ENCODE results near the gene ACBD4. TPM values are rescaled to one million over a fixed set of nuclear protein-coding genes. Genes with fewer than 3 reads are reported as not detected.

ACBD4 gene
- total RNA-seq, 2 donors from 2014 or later: 17.9 to 20.1 TPM

GRCh38 chr17:45149669-45150664 lies 14.5 kb downstream of the ACBD4 start:
- Mint-ChIP-seq H3K36me3 (ENCODE audit: insufficient read depth in 2 of 2) (peaks cover 13 to 26% of the 10 kb centered on the region in 2 donors), H3K27ac (peak overlapping the region; percentile 100), H3K9me3 (no peaks in the 10 kb centered on the region), H3K4me3 (peak overlapping the region; percentile 98 to 99), H3K4me1 (ENCODE audit: low read depth) (peaks cover 40% of the 10 kb centered on the region), H3K27me3 (ENCODE audit: low read depth) (no peaks in the 10 kb centered on the region)
- DNase-seq (peak; percentile 57), ATAC-seq (replicated peaks in 1 of 2) (no peak)

DNA sequence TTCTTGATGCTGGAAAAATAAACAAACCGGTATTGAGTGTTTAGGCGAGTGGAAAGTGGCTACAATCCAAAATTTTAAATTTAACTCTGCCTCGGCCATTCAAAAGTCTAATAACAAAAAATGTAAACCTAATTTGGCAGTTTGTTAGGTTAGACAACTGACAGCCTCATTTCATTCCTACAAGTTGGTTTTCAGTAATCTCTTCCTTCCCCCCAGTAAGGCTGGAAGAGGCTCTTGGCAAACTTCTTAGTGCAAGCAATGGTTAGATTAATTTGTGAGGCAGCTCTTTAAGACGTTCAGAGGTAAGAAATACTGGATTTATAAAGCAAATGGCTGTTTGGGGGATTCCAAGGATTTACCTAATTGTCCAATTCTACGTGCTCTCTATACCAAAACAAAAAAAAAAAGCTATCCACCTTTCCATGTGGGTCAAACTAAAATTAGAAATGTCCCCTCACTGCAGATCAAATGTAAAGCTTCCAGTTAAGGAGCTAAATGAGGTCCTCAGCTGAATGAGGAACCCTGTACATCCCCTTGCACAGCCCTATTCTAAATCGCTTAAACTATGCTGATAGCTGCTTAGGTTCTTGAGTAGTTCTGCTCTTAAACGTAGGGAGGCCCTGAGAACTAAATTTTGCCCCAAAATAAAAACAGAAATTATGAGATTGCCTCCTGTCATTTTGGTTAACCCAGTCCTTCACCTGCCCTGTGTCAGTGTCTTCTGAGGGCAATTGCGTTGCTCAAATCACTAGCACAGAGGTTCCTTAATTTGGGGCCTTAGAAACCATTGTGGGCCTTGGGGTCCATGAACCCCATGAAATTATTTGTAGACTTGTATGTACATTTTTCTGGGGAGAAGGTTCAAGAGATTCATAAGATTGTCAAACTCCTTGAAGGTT lies 15.7 kb downstream of the ACBD4 start:
- Mint-ChIP-seq H3K27ac (peak overlapping the region; percentile 100), H3K9me3 (no peaks in the 10 kb centered on the region), H3K36me3 (ENCODE audit: insufficient read depth in 2 of 2) (peaks cover 13 to 26% of the 10 kb centered on the region in 2 donors), H3K4me1 (ENCODE audit: low read depth) (peaks cover 35% of the 10 kb centered on the region), H3K27me3 (ENCODE audit: low read depth) (no peaks in the 10 kb centered on the region), H3K4me3 (peak overlapping the region; percentile 98 to 99)
- DNase-seq: no peak
- no peak for ATAC-seq (replicated peaks in 1 of 2)

- Mint-ChIP-seq H3K9me3 (no peaks in the 10 kb centered on the region), H3K4me1 (ENCODE audit: low read depth) (peaks cover 55% of the 10 kb centered on the region), H3K27ac (peak overlapping the region; percentile 77), H3K4me3 (no peak overlapping the region), H3K27me3 (ENCODE audit: low read depth) (no peaks in the 10 kb centered on the region), H3K36me3 (ENCODE audit: insufficient read depth in 2 of 2) (peaks cover 2 to 20% of the 10 kb centered on the region in 2 donors)
- no peak for DNase-seq
- peak in 1 of 2 donors; percentile 22 for ATAC-seq (replicated peaks in 1 of 2)
Observed at GRCh38 chr17:45155029-45155428, 19.5 kb downstream of the ACBD4 start.

GRCh38 chr17:45155483-45155882 lies 20.0 kb downstream of the ACBD4 start:
- ATAC-seq (replicated peaks in 1 of 2): no peak
- peaks cover 58% of the 10 kb centered on the region for H3K4me1 Mint-ChIP-seq (ENCODE audit: low read depth)
- H3K27ac Mint-ChIP-seq: peak overlapping the region; percentile 77

GRCh38 chr17:45156242-45156641 lies 20.8 kb downstream of the ACBD4 start:
- Mint-ChIP-seq H3K4me1 (ENCODE audit: low read depth) (peaks cover 52% of the 10 kb centered on the region), H3K4me3 (no peak overlapping the region), H3K36me3 (ENCODE audit: insufficient read depth in 2 of 2) (peaks cover 5 to 20% of the 10 kb centered on the region in 2 donors), H3K27ac (no peak overlapping the region), H3K9me3 (no peaks in the 10 kb centered on the region), H3K27me3 (ENCODE audit: low read depth) (no peaks in the 10 kb centered on the region)
- no peak for ATAC-seq (replicated peaks in 1 of 2)
- DNase-seq: no peak

More at GRCh38 chr17:45155483-45155882, 20.0 kb downstream of the ACBD4 start:
- DNase-seq: no peak
- Mint-ChIP-seq H3K27me3 (ENCODE audit: low read depth) (no peaks in the 10 kb centered on the region), H3K4me3 (no peak overlapping the region), H3K9me3 (no peaks in the 10 kb centered on the region), H3K36me3 (ENCODE audit: insufficient read depth in 2 of 2) (peaks cover 3 to 20% of the 10 kb centered on the region in 2 donors)

DNA sequence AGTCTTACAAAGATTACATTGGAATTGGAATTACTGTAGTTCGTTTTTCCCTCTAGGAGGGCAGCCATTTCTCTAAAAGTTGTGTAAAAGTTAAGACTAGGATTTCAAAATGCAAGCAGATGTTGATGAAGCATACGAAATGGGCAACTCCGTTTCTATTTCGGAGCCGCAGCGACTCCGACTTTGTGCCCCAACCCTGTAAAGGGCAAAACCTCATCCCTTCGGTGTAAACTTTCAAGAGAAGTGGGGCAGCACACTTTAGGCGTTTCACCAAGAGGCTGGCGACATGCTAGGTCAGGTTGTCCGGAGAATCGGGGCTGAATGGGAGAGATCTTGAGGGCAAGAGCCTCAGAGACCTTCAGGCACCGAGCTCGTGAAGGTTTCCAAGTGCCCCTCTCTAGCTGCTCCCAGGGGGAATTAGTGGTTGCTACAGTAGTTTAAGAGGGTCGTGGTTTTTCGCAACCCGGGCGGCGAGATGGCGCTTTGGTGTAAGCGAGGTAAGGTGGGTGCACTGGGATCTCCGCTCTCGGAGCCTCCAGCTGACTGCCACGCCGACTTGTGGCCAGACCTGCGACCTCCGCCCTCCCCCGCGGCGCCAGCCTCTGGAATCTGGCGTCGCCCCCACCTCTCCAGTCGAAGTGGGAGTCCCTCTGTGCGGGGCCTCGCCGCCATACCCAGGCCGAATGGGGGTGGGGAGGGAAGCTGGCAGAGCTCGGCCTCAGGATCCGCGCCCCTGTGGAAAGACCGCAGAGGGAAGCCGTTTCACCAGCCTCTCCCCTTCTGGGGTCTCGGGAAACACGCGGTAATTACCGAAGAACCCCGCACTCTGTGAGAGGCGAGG lies 25.2 kb downstream of the ACBD4 start:
- Mint-ChIP-seq H3K9me3 (no peaks in the 10 kb centered on the region), H3K4me3 (peak overlapping the region; percentile 92 to 95), H3K4me1 (ENCODE audit: low read depth) (peaks cover 50% of the 10 kb centered on the region), H3K36me3 (ENCODE audit: insufficient read depth in 2 of 2) (peaks cover 8 to 20% of the 10 kb centered on the region in 2 donors), H3K27ac (peak overlapping the region; percentile 96), H3K27me3 (ENCODE audit: low read depth) (no peaks in the 10 kb centered on the region)
- DNase-seq (peak; percentile 53 to 59), ATAC-seq (replicated peaks in 1 of 2) (peak; percentile 6 to 8)

DNA sequence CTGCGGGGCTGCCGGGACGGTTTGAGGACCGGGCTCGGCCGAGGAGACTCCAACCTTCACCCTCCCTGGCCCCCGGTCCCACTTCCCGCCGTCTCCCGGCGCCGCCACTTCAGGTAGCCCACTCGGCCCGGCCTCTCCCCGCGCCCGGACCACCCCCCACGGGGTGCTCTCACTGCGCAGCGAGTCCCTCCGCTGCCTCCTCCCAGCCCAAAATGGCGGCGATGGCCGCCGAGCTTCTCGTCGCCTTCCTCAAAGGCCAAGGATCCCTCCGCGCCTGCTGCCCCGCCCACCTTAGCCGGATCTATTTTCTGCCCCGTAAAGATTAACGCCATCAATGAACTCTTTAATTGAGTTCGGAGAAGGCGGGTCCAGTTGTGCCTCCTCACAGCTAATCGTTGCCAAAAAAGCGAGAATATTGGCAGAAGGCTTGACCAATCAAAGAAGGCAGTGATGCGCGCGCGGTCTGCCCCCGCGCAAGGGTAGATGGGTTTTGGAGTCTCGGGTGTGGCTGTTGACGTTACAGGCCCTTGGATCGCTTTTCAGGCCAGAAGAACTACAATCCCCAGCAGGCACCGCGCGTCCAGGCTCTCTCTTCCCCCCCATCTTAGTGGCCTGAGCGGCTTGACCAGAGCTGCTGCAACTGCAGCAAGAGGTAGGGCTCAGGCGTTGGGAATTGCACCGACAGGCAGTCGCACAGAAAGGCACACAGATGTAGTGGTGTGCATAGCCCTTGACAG lies 26.0 kb downstream of the ACBD4 start, which contains the start of gene HEXIM2:
TSS of gene HEXIM2 (plus strand) at position 588 of the 737 bp plus-strand sequence. CDS start 919 bp downstream, outside the sequence.
- peak; percentile 96 to 97 for ATAC-seq (replicated peaks in 1 of 2)
- peak within 1 kb of the TSS; percentile 96 for H3K27ac Mint-ChIP-seq
- H3K4me1 Mint-ChIP-seq (ENCODE audit: low read depth): peaks cover 42% of the 10 kb centered on the region
- H3K9me3 Mint-ChIP-seq: no peaks in the 10 kb centered on the region
- no peaks in the 10 kb centered on the region for H3K27me3 Mint-ChIP-seq (ENCODE audit: low read depth)
- H3K36me3 Mint-ChIP-seq (ENCODE audit: insufficient read depth in 2 of 2): peaks cover 8 to 20% of the 10 kb centered on the region in 2 donors
- DNase-seq: peak; percentile 96 to 98
- peak within 1 kb of the TSS; percentile 92 to 95 for H3K4me3 Mint-ChIP-seq

GRCh38 chr17:45162025-45162687 lies 26.7 kb downstream of the ACBD4 start:
- Mint-ChIP-seq H3K27me3 (ENCODE audit: low read depth) (no peaks in the 10 kb centered on the region), H3K27ac (peak overlapping the region; percentile 71), H3K4me3 (peak overlapping the region; percentile 92 to 95), H3K4me1 (ENCODE audit: low read depth) (peaks cover 42% of the 10 kb centered on the region), H3K36me3 (ENCODE audit: insufficient read depth in 2 of 2) (peaks cover 8 to 20% of the 10 kb centered on the region in 2 donors), H3K9me3 (no peaks in the 10 kb centered on the region)
- ATAC-seq (replicated peaks in 1 of 2) (no peak), DNase-seq (no peak)

DNA sequence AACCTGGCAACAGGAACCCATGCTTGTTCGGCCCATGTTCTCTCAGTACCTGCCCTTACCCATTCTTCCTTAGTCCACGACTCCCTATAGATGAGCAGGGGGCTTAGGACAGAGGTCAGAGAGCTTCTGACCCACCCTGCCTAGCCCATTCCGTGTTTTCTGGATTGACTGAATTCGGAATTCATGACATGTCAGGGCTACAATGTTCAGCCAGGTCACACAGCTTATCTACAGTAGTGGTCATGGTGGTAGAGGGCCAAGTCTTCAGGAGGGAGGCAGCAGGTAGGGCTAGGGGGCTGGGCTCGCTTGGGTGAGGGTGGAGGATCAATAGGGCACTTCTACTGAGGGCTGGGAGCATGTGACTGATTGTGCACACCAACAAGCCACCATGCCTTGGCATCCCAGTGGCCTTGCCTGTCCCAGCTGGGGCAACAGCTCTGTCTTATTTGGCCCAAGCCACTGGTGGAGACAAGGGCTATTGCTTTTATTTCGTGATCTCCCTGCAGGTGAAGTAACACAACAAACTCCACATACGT lies 29.3 kb downstream of the ACBD4 start:
- H3K4me3 Mint-ChIP-seq: no peak overlapping the region
- peaks cover 18% of the 10 kb centered on the region for H3K4me1 Mint-ChIP-seq (ENCODE audit: low read depth)
- H3K36me3 Mint-ChIP-seq (ENCODE audit: insufficient read depth in 2 of 2): peaks cover 6% of the 10 kb centered on the region in 2 donors
- ATAC-seq (replicated peaks in 1 of 2): no peak
- no peaks in the 10 kb centered on the region for H3K9me3 Mint-ChIP-seq
- H3K27ac Mint-ChIP-seq: no peak overlapping the region
- no peaks in the 10 kb centered on the region for H3K27me3 Mint-ChIP-seq (ENCODE audit: low read depth)
- no peak for DNase-seq

DNA sequence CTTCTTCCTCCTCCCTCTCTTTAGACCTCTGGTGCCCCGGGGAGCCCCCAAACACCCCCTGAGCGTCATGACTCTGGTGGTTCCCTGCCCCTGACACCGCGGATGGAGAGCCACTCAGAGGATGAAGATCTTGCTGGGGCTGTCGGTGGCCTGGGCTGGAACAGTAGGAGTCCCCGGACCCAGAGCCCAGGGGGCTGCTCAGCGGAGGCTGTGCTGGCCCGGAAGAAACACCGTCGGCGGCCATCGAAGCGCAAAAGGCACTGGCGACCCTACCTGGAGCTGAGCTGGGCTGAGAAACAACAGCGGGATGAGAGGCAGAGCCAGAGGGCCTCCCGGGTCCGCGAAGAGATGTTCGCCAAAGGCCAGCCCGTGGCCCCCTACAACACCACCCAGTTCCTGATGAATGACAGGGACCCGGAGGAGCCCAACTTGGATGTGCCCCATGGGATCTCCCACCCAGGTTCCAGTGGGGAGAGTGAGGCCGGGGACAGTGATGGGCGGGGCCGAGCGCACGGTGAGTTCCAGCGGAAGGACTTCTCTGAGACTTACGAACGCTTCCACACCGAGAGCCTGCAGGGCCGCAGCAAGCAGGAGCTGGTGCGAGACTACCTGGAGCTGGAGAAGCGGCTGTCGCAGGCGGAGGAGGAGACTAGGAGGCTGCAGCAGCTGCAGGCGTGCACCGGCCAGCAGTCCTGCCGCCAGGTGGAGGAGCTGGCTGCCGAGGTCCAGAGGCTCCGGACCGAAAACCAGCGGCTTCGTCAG lies 33.7 kb downstream of the ACBD4 start:
- ATAC-seq (replicated peaks in 1 of 2) (no peak), DNase-seq (no peak)
- H3K9me3 Mint-ChIP-seq: no peaks in the 10 kb centered on the region
- H3K4me1 Mint-ChIP-seq (ENCODE audit: low read depth): peaks cover 27% of the 10 kb centered on the region
- H3K4me3 Mint-ChIP-seq: no peak overlapping the region
- no peak overlapping the region for H3K27ac Mint-ChIP-seq
- no peaks in the 10 kb centered on the region for H3K36me3 Mint-ChIP-seq (ENCODE audit: insufficient read depth in 2 of 2)
- H3K27me3 Mint-ChIP-seq (ENCODE audit: low read depth): no peaks in the 10 kb centered on the region
